ENCODE data around the gene TMOD2. TPM values are rescaled to one million over a fixed set of nuclear protein-coding genes. Genes with fewer than 3 reads are reported as not detected.

Gene TMOD2
- total RNA-seq, 1 donor from 2014 or later, result 8.4 TPM

GRCh38 chr15:51754267-51754666 lies 2.9 kb downstream of the TMOD2 start:
- Histone ChIP-seq H3K36me3 (ENCODE audit: insufficient read depth, low read length) (no peaks in the 10 kb centered on the region), H3K9ac (ENCODE audit: low read length) (no peak overlapping the region), H3K4me2 (ENCODE audit: low read length) (no peak overlapping the region), H2AFZ (ENCODE audit: low read depth, low read length) (no peak overlapping the region), H3K4me3 (ENCODE audit: insufficient read depth, low read depth, low read length) (no peak overlapping the region), H3K27me3 (ENCODE audit: insufficient read depth, low read length) (peaks cover 23% of the 10 kb centered on the region), H3K4me1 (ENCODE audit: insufficient read depth, low read length) (peaks cover 14% of the 10 kb centered on the region), H4K20me1 (ENCODE audit: insufficient read depth, low read length) (peaks cover 11% of the 10 kb centered on the region), H3K79me2 (ENCODE audit: insufficient read depth, low read length) (no peaks in the 10 kb centered on the region), H3K9me3 (ENCODE audit: insufficient read depth, low read depth, low read length) (no peaks in the 10 kb centered on the region), H3K27ac (ENCODE audit: low read depth, low read length) (no peak overlapping the region)
- H3K9me3 Mint-ChIP-seq (ENCODE audit: unreplicated experiment), result no peaks in the 10 kb centered on the region
- no peak overlapping the region for H3K27ac Mint-ChIP-seq (ENCODE audit: unreplicated experiment)
- H3K4me3 Mint-ChIP-seq (ENCODE audit: unreplicated experiment), result no peak overlapping the region
- peaks cover 4% of the 10 kb centered on the region for H3K4me1 Mint-ChIP-seq (ENCODE audit: low read depth, unreplicated experiment)
- peaks cover 28% of the 10 kb centered on the region for H3K27me3 Mint-ChIP-seq (ENCODE audit: low read depth, unreplicated experiment)
- TF ChIP-seq CTCF (IDR thresholded peaks at IDR 0.05; ENCODE audit: insufficient read depth, low read depth, low read length), result no peak
- no peak for TF ChIP-seq EZH2 (IDR thresholded peaks at IDR 0.05; ENCODE audit: insufficient read depth, low read length)
- FAIRE-seq (no peak), DNase-seq (ENCODE audit: low read depth) (no peak)
- H3K36me3 Mint-ChIP-seq (ENCODE audit: low read depth, unreplicated experiment), result no peaks in the 10 kb centered on the region

GRCh38 chr15:51755790-51756189 lies 4.4 kb downstream of the TMOD2 start:
- Mint-ChIP-seq H3K4me1 (ENCODE audit: low read depth, unreplicated experiment) (peaks cover 4% of the 10 kb centered on the region), H3K27ac (ENCODE audit: unreplicated experiment) (no peak overlapping the region)
- TF ChIP-seq CTCF (IDR thresholded peaks at IDR 0.05; ENCODE audit: insufficient read depth, low read depth, low read length), result no peak
- TF ChIP-seq EZH2 (IDR thresholded peaks at IDR 0.05; ENCODE audit: insufficient read depth, low read length), result no peak

GRCh38 chr15:51756482-51756881 lies 5.1 kb downstream of the TMOD2 start:
- no peak overlapping the region for H3K27ac ChIP-seq (ENCODE audit: low read depth, low read length)
- peaks cover 5% of the 10 kb centered on the region for H3K27me3 ChIP-seq (ENCODE audit: insufficient read depth, low read length)
- H3K4me2 ChIP-seq (ENCODE audit: low read length), result no peak overlapping the region
- TF ChIP-seq EZH2 (IDR thresholded peaks at IDR 0.05; ENCODE audit: insufficient read depth, low read length), result no peak
- TF ChIP-seq CTCF (IDR thresholded peaks at IDR 0.05; ENCODE audit: insufficient read depth, low read depth, low read length), result no peak
- H3K27me3 Mint-ChIP-seq (ENCODE audit: low read depth, unreplicated experiment), result peaks cover 10% of the 10 kb centered on the region
- peaks cover 11% of the 10 kb centered on the region for H4K20me1 ChIP-seq (ENCODE audit: insufficient read depth, low read length)
- no peaks in the 10 kb centered on the region for H3K36me3 Mint-ChIP-seq (ENCODE audit: low read depth, unreplicated experiment)
- DNase-seq (ENCODE audit: low read depth), result no peak
- FAIRE-seq, result no peak
- H3K9me3 Mint-ChIP-seq (ENCODE audit: unreplicated experiment), result no peaks in the 10 kb centered on the region
- H3K27ac Mint-ChIP-seq (ENCODE audit: unreplicated experiment), result no peak overlapping the region
- peaks cover 17% of the 10 kb centered on the region for H3K4me1 ChIP-seq (ENCODE audit: insufficient read depth, low read length)
- H3K4me3 Mint-ChIP-seq (ENCODE audit: unreplicated experiment), result no peak overlapping the region
- H3K36me3 ChIP-seq (ENCODE audit: insufficient read depth, low read length), result no peaks in the 10 kb centered on the region
- no peak overlapping the region for H3K9ac ChIP-seq (ENCODE audit: low read length)
- no peaks in the 10 kb centered on the region for H3K79me2 ChIP-seq (ENCODE audit: insufficient read depth, low read length)
- H3K9me3 ChIP-seq (ENCODE audit: insufficient read depth, low read depth, low read length), result no peaks in the 10 kb centered on the region
- H3K4me3 ChIP-seq (ENCODE audit: insufficient read depth, low read depth, low read length), result no peak overlapping the region
- H3K4me1 Mint-ChIP-seq (ENCODE audit: low read depth, unreplicated experiment), result peaks cover 4% of the 10 kb centered on the region
- H2AFZ ChIP-seq (ENCODE audit: low read depth, low read length), result no peak overlapping the region

More at GRCh38 chr15:51755790-51756189, 4.4 kb downstream of the TMOD2 start:
- FAIRE-seq, result no peak
- no peaks in the 10 kb centered on the region for H3K36me3 ChIP-seq (ENCODE audit: insufficient read depth, low read length)
- Mint-ChIP-seq H3K4me3 (ENCODE audit: unreplicated experiment) (no peak overlapping the region), H3K36me3 (ENCODE audit: low read depth, unreplicated experiment) (no peaks in the 10 kb centered on the region), H3K27me3 (ENCODE audit: low read depth, unreplicated experiment) (peaks cover 13% of the 10 kb centered on the region), H3K9me3 (ENCODE audit: unreplicated experiment) (no peaks in the 10 kb centered on the region)
- peaks cover 8% of the 10 kb centered on the region for H3K27me3 ChIP-seq (ENCODE audit: insufficient read depth, low read length)
- no peak overlapping the region for H3K4me3 ChIP-seq (ENCODE audit: insufficient read depth, low read depth, low read length)
- DNase-seq (ENCODE audit: low read depth), result no peak
- no peaks in the 10 kb centered on the region for H3K9me3 ChIP-seq (ENCODE audit: insufficient read depth, low read depth, low read length)
- peaks cover 17% of the 10 kb centered on the region for H3K4me1 ChIP-seq (ENCODE audit: insufficient read depth, low read length)
- H3K9ac ChIP-seq (ENCODE audit: low read length), result no peak overlapping the region
- H3K27ac ChIP-seq (ENCODE audit: low read depth, low read length), result no peak overlapping the region
- no peak overlapping the region for H3K4me2 ChIP-seq (ENCODE audit: low read length)
- H3K79me2 ChIP-seq (ENCODE audit: insufficient read depth, low read length), result no peaks in the 10 kb centered on the region
- H4K20me1 ChIP-seq (ENCODE audit: insufficient read depth, low read length), result peaks cover 11% of the 10 kb centered on the region
- H2AFZ ChIP-seq (ENCODE audit: low read depth, low read length), result no peak overlapping the region

Measured in astrocyte (in vitro differentiated cells and primary cell).